Measurements from ENCODE around the gene RRP36. TPM values are rescaled to one million over a fixed set of nuclear protein-coding genes. Genes with fewer than 3 reads are reported as not detected.

The RRP36 gene
- total and polyA plus RNA-seq, 12 donors, result 29.6 to 109 (median 50.7) TPM

DNA sequence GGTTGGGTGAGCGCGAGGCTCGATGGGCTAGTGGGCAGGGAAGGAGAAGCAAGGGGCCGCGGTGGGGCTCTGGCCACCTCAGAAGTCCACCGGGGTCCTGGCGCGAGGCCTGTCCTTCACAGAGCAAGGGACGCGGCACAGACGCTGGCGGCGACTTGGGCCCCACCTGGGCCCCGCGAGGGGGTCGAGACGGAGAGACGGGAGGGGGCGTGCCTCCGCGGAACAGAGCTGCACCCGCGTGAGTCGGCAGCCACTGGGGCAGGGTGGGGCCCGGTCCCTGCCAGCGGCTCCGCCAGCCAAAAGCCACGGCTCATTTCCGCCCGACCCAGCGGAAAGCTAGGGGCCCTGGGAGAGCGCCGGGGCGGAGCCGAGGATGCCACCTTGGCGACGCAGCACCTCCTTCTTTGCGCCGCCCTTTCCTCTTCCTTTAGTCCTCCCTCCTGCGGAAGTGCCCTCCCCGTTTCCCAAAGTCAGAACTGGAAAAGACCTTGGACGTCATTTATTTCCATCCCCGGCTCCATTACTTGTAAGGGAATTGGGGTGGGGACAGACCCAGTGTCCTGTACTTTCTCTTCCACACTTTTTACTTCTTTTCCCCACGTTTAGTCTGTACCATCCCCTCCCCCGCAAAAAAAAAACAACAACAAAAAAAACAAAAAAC, 32.3 kb downstream of the RRP36 start, which contains the start of gene CUL7:
TSS of gene CUL7 (minus strand) at position 307 of the 661 bp plus-strand sequence. CDS start 1,063 bp downstream, outside the sequence.
- 1 to 3% (median 1%) methylated on average over 10 to 42 of the region's 45 CpGs for WGBS, 4 donors
- Histone ChIP-seq H3K27me3 (no peaks in the 10 kb centered on the region), H3K27ac (peak within 1 kb of the TSS; percentile 47 to 89 (median 87)), H3K36me3 (replicated peaks in 1 of 2) (peaks cover 0 to 42% of the 10 kb centered on the region in 2 donors), H3K4me3 (peak within 1 kb of the TSS; percentile 29 to 86 (median 66)), H3K9me3 (replicated peaks in 1 of 3) (no peaks in the 10 kb centered on the region), H3K4me1 (replicated peaks in 1 of 2) (peaks cover 16 to 18% of the 10 kb centered on the region in 2 donors)
- TF ChIP-seq POLR2A (IDR thresholded peaks at IDR 0.05), result peak; percentile 73
- TF ChIP-seq, protein P1, sequence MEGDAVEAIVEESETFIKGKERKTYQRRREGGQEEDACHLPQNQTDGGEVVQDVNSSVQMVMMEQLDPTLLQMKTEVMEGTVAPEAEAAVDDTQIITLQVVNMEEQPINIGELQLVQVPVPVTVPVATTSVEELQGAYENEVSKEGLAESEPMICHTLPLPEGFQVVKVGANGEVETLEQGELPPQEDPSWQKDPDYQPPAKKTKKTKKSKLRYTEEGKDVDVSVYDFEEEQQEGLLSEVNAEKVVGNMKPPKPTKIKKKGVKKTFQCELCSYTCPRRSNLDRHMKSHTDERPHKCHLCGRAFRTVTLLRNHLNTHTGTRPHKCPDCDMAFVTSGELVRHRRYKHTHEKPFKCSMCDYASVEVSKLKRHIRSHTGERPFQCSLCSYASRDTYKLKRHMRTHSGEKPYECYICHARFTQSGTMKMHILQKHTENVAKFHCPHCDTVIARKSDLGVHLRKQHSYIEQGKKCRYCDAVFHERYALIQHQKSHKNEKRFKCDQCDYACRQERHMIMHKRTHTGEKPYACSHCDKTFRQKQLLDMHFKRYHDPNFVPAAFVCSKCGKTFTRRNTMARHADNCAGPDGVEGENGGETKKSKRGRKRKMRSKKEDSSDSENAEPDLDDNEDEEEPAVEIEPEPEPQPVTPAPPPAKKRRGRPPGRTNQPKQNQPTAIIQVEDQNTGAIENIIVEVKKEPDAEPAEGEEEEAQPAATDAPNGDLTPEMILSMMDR (IDR thresholded peaks at IDR 0.05), result no peak
- intact Hi-C loops (cut with DNase I), result no loop called here
- peak; percentile 90 to 96 (median 94) for DNase-seq

DNA sequence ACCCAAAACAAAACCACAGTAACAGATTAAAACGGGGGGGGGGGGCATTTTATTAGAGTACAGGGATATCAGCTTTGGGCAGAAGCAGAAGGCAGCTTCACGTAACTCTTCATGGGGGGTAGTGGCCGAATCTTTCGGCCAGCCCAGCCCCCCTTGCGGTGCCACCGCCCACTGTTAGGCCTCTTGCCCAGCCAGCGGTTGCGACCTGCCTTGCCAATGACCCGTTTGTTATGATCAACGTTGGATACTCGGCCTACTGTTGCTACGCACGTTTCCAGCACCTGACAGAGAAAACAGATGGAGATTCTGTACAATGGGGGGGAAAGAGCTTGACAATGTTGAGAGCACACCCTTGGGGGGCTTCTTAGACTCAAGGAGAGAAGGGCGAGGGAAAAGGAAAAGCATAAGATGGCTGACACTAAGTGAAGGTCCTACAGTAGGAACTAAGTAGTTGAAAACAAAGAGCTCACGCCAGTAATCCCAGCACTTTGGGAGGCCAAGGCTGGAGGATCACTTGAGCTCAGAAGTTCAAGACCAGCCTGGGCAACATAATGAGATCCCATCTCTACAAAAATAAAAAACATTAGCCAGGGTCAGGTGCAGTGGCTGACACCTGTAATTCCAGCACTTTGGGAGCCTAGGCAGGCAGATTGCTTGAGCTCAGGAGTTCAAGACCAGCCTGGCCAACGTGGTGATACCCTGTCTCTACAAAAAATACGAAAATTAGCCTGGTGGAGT, 33.0 kb downstream of the RRP36 start:
- Histone ChIP-seq H3K27ac (peak overlapping the region; percentile 47 to 89 (median 77)), H3K9me3 (replicated peaks in 1 of 3) (no peaks in the 10 kb centered on the region), H3K36me3 (replicated peaks in 1 of 2) (peaks cover 0 to 36% of the 10 kb centered on the region in 2 donors), H3K4me3 (peak overlapping the region in 2 of 4 donors; percentile 64 to 68), H3K4me1 (replicated peaks in 1 of 2) (peaks cover 16 to 20% of the 10 kb centered on the region in 2 donors), H3K27me3 (no peaks in the 10 kb centered on the region)
- intact Hi-C loops (cut with DNase I), result no loop called here
- DNase-seq, result peak in 3 of 7 donors; percentile 13 to 43 (median 43)
- TF ChIP-seq POLR2A (IDR thresholded peaks at IDR 0.05), result no peak
- TF ChIP-seq, protein P1 (IDR thresholded peaks at IDR 0.05), result no peak
- 61 to 73% (median 72%) methylated on average over 17 of the region's 17 CpGs for WGBS, 4 donors

DNA sequence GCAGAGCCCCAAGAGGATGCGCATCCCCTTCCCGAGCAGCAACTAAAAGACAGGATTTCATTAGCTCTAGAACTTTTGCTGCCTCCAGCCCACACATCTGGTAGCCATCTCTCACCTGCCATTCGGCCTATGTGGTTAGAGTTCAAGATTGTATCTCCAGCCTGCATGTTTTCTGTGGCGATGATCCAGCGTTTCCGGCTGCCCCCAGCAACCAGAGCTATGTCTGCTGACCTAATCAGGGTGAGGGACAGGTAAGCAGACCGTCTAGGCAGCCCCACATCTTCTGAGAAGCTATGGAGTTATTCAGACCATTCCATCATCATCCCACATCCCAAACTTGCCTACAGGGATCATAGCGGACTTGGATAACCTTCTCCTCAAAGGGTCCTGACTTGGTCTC, 34.5 kb downstream of the RRP36 start:
- peaks cover 0 to 28% of the 10 kb centered on the region in 2 donors for H3K36me3 ChIP-seq (replicated peaks in 1 of 2)
- no peak overlapping the region for H3K27ac ChIP-seq
- TF ChIP-seq, protein P1 (IDR thresholded peaks at IDR 0.05), result no peak
- TF ChIP-seq POLR2A (IDR thresholded peaks at IDR 0.05), result no peak
- H3K4me1 ChIP-seq (replicated peaks in 1 of 2), result peaks cover 24 to 28% of the 10 kb centered on the region in 2 donors
- H3K9me3 ChIP-seq (replicated peaks in 1 of 3), result no peaks in the 10 kb centered on the region
- no peaks in the 10 kb centered on the region for H3K27me3 ChIP-seq
- DNase-seq, result no peak
- WGBS, 4 donors, result 71 to 93% (median 85%) methylated on average over 6 to 8 of the region's 8 CpGs
- intact Hi-C loops (cut with DNase I), result no loop called here
- H3K4me3 ChIP-seq, result no peak overlapping the region

DNA sequence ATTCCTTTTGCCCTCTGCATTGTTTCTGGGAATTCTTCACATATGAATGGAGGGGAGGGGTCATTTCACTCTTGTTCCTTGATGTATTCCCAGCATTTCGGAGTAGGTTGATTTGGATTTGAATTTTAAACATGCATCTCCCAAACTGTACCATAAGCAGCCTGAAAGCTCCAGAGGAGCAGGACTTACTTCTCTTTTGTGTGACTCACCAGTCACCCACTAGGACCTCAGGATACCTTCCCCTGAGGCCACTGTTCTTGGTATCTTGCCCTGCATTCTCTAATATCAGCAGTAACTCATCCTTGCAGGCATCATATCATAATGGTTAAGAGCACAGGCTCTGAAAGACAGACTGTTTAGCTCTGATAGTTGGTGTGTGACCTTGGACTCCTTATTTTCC, 37.1 kb downstream of the RRP36 start:
- no peak for DNase-seq
- H3K4me3 ChIP-seq, result peak overlapping the region in 2 of 4 donors; percentile 60 to 72
- peaks cover 13 to 23% of the 10 kb centered on the region in 2 donors for H3K4me1 ChIP-seq (replicated peaks in 1 of 2)
- H3K36me3 ChIP-seq (replicated peaks in 1 of 2), result peaks cover 0 to 28% of the 10 kb centered on the region in 2 donors
- H3K9me3 ChIP-seq (replicated peaks in 1 of 3), result no peaks in the 10 kb centered on the region
- TF ChIP-seq POLR2A (IDR thresholded peaks at IDR 0.05), result no peak
- TF ChIP-seq, protein P1 (IDR thresholded peaks at IDR 0.05), result no peak
- H3K27me3 ChIP-seq, result no peaks in the 10 kb centered on the region
- intact Hi-C loops (cut with DNase I), result no loop called here
- H3K27ac ChIP-seq, result peak overlapping the region in 3 of 5 donors; percentile 73 to 94 (median 92)
- WGBS, 4 donors, result 50 to 69% (median 60%) methylated on average over 1 of the region's 1 CpG
